ENCODE results near the gene CTXND2. TPM values are rescaled to one million over a fixed set of nuclear protein-coding genes. Genes with fewer than 3 reads are reported as not detected.

CTXND2 gene
- total and polyA plus RNA-seq, 9 of the 15 experiments (the other 6 are each of a cell fraction or from before 2014, with no cell fraction given), result not detected

DNA sequence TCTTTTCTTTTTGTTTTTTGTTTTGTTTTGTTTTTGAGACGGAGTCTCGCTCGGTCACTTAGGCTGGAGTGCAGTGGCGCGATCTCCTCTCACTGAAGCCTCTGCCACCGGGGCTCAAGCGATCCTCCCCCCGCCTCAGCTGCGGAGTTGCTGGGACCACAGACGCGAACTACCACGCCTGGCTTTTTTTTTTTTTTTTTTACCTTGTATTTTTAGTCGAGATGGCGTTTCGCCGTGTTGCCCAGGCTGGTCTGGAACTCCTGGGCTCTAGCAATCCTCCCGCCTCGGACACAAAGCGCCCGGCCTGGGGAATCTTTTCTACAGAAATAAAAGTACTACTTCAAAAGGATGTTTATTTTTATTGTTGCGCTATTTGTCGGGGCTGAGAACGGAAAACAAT is 38.1 kb downstream of the CTXND2 start:
- no peak overlapping the region for H3K4me3 ChIP-seq
- intact Hi-C loops (cut with micrococcal nuclease) (loop anchor here (10.0 kb wide), 2 partner anchors 90 to 300 kb away; partner anchors contain the start of gene ENSA), in situ Hi-C loops (cut with MboI) (no loop called here)
- no peak overlapping the region for H3K27ac ChIP-seq (ENCODE audit: extremely low read depth, low read depth, low read length)
- peaks cover 3% of the 10 kb centered on the region for H3K9me3 ChIP-seq (replicated peaks; ENCODE audit: control insufficient read depth, insufficient read depth, low read depth, low read length)
- peaks cover 16% of the 10 kb centered on the region for H3K79me2 ChIP-seq (ENCODE audit: control insufficient read depth, insufficient read depth, low read length)
- 96% methylated on average over 21 of the region's 23 CpGs for WGBS (ENCODE audit: insufficient coverage, low coverage, missing lambda C conversion rate)
- H3K27me3 ChIP-seq (ENCODE audit: control insufficient read depth in 2 of 2, insufficient read depth in 2 of 2, low read length in 2 of 2), result no peaks in the 10 kb centered on the region
- no peak overlapping the region for H3K9ac ChIP-seq (ENCODE audit: insufficient read depth in 1 of 2, low read depth in 2 of 2, low read length in 2 of 2)
- ChIA-PET POLR2A (interaction anchor here (1.0 to 1.1 kb wide), 2 partner anchors 48 to 295 kb away, joined by 3 read pairs; partner anchors contain the start of genes ARNT and ENSA), CTCF (ENCODE audit: low intra/inter-chr PET ratio) (no interaction called here)
- no TSS peak for BruUV-seq (replicated peaks)
- no peaks in the 10 kb centered on the region for H4K20me1 ChIP-seq (replicated peaks; ENCODE audit: control insufficient read depth, insufficient read depth, low read length)
- no peak for DNase-seq (ENCODE audit: extremely low read depth in 1 of 4, low spot score in 3 of 4)
- peaks cover 24% of the 10 kb centered on the region for H3K36me3 ChIP-seq (ENCODE audit: control insufficient read depth, insufficient read depth, low read length)
- no peak overlapping the region for H3K4me2 ChIP-seq (ENCODE audit: insufficient read depth, low read length)
- no peak overlapping the region for H2AFZ ChIP-seq (ENCODE audit: low read depth, low read length)
- FAIRE-seq, result no peak
- TF ChIP-seq POLR3A (IDR thresholded peaks at IDR 0.05; ENCODE audit: borderline replicate concordance, extremely low read depth, insufficient read depth, insufficient read length), result no peak
- TF ChIP-seq DNMT1 (IDR thresholded peaks at IDR 0.05), result no peak
- TF ChIP-seq EZH2 (IDR thresholded peaks at IDR 0.05; ENCODE audit: borderline replicate concordance, low read depth, low read length), result no peak
- peak in 1 of 2 experiments; percentile 26; a peak in 1 of 4 replicates for TF ChIP-seq MLLT1 (IDR thresholded peaks at IDR 0.05)
- 0 out of 2 replicates have a peak, but pooled peaks have one; percentile 27 for TF ChIP-seq GTF2A2 (tag; IDR thresholded peaks at IDR 0.05)
- no peaks in the 10 kb centered on the region for H3K9me1 ChIP-seq (ENCODE audit: control insufficient read depth, insufficient read depth, low read length)
- no peak for ATAC-seq
- H3K4me1 ChIP-seq (replicated peaks in 1 of 2; ENCODE audit: control insufficient read depth in 2 of 2, insufficient read depth in 2 of 2, low read length in 2 of 2), result peaks cover 3 to 9% of the 10 kb centered on the region in 2 experiments; a peak in 2 of 5 replicates
